Measurements from ENCODE around the gene STAT3.

Gene STAT3

GRCh38 chr17:42342242-42343008 lies 45.8 kb downstream of the STAT3 start:
- Histone ChIP-seq H3K4me1 (ENCODE audit: insufficient read depth, low read length) (peaks cover 14% of the 10 kb centered on the region), H3K27me3 (ENCODE audit: insufficient read depth, low read length) (no peaks in the 10 kb centered on the region), H3K36me3 (ENCODE audit: insufficient read depth, low read length) (peaks cover 86% of the 10 kb centered on the region), H3K9me3 (ENCODE audit: insufficient read depth, low read depth, low read length) (no peaks in the 10 kb centered on the region), H3K27ac (ENCODE audit: low read depth, low read length) (no peak overlapping the region), H3K4me3 (ENCODE audit: low read length) (no peak overlapping the region), H3K9ac (ENCODE audit: low read depth, low read length) (no peak overlapping the region)
- 93% methylated on average over 9 of the region's 9 CpGs for WGBS

GRCh38 chr17:42341568-42341967 lies 46.7 kb downstream of the STAT3 start:
- H3K9me3 ChIP-seq (ENCODE audit: insufficient read depth, low read depth, low read length) = no peaks in the 10 kb centered on the region
- WGBS = 97% methylated on average over 4 of the region's 4 CpGs
- H3K27ac ChIP-seq (ENCODE audit: low read depth, low read length) = no peak overlapping the region
- no peak overlapping the region for H3K9ac ChIP-seq (ENCODE audit: low read depth, low read length)
- peaks cover 12% of the 10 kb centered on the region for H3K4me1 ChIP-seq (ENCODE audit: insufficient read depth, low read length)
- no peaks in the 10 kb centered on the region for H3K27me3 ChIP-seq (ENCODE audit: insufficient read depth, low read length)
- H3K4me3 ChIP-seq (ENCODE audit: low read length) = no peak overlapping the region
- peaks cover 90% of the 10 kb centered on the region for H3K36me3 ChIP-seq (ENCODE audit: insufficient read depth, low read length)

- Histone ChIP-seq H3K4me3 (ENCODE audit: low read length) (no peak overlapping the region), H3K27me3 (ENCODE audit: insufficient read depth, low read length) (no peaks in the 10 kb centered on the region), H3K27ac (ENCODE audit: low read depth, low read length) (no peak overlapping the region), H3K36me3 (ENCODE audit: insufficient read depth, low read length) (peaks cover 90% of the 10 kb centered on the region), H3K4me1 (ENCODE audit: insufficient read depth, low read length) (peaks cover 4% of the 10 kb centered on the region; the same call in 1 of the 2 replicates), H3K9me3 (ENCODE audit: insufficient read depth, low read depth, low read length) (no peaks in the 10 kb centered on the region), H3K9ac (ENCODE audit: low read depth, low read length) (no peak overlapping the region)
Measured at GRCh38 chr17:42340691-42341127, 47.5 kb downstream of the STAT3 start.

DNA sequence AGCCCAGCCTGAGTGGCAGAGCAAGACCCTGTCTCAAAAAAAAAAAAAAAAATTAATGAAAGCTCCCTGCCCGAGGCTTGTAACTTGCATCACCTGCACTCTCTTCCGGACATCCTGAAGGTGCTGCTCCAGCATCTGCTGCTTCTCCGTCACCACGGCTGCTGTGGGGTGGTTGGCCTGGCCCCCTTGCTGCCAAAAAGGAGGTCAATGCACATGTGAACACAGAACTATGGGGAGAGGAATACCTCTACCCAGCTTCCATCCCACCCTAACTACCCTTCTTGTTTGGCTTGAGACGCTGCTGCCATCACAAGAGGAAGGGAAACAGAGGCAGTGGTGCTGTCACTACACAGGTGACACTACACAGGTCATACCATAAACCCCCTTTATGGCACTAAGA lies 49.0 kb downstream of the STAT3 start:
- Histone ChIP-seq H3K9ac (ENCODE audit: low read depth, low read length) (no peak overlapping the region), H3K4me3 (ENCODE audit: low read length) (no peak overlapping the region), H3K4me1 (ENCODE audit: insufficient read depth, low read length) (no peaks in the 10 kb centered on the region), H3K36me3 (ENCODE audit: insufficient read depth, low read length) (peaks cover 89% of the 10 kb centered on the region), H3K9me3 (ENCODE audit: insufficient read depth, low read depth, low read length) (no peaks in the 10 kb centered on the region), H3K27ac (ENCODE audit: low read depth, low read length) (no peak overlapping the region), H3K27me3 (ENCODE audit: insufficient read depth, low read length) (no peaks in the 10 kb centered on the region)
- 96% methylated on average over 5 of the region's 5 CpGs for WGBS

DNA sequence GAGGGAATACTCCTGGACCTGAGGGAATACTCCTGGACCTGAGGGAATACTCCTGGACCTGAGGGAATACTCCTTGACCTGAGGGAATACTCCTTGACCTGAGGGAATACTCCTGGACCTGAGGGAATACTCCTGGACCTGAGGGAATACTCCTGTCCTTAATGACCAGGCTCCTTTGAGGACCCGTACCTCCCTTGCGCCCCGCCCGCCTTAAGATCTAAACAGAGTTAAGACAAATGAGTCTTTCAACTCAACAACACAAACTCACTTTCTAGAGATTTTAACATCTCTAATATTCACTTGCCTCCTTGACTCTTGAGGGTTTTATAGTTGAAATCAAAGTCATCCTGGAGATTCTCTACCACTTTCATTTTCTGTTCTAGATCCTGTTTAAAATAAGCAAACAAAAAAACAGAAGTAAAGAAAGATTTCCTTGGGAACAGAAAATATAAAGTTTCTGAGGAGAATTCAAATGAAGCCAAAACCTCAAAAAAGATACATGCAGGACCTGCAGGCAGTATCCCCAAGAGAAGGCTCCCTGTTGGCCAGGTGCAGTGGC lies 49.7 kb downstream of the STAT3 start:
- WGBS = 96% methylated on average over 4 of the region's 4 CpGs
- H3K9ac ChIP-seq (ENCODE audit: low read depth, low read length) = no peak overlapping the region

DNA sequence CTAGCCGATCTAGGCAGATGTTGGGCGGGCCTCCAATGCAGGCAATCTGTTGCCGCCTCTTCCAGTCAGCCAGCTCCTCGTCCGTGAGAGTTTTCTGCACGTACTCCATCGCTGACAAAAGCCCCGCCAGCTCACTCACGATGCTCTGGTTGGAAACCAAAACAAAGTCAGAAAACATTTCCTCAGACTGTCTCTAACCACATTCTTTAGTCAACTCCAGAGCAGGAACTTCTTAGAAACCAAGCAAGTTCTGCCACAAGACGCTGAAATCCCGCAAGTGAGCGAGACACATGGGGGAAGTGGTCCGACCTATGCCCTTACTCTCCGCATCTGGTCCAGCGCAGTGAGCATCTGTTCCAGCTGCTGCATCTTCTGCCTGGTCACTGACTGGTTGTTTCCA lies 50.8 kb downstream of the STAT3 start:
- Histone ChIP-seq H3K27me3 (ENCODE audit: insufficient read depth, low read length) (no peaks in the 10 kb centered on the region), H3K4me1 (ENCODE audit: insufficient read depth, low read length) (no peaks in the 10 kb centered on the region), H3K4me3 (ENCODE audit: low read length) (no peak overlapping the region), H3K9me3 (ENCODE audit: insufficient read depth, low read depth, low read length) (no peaks in the 10 kb centered on the region), H3K9ac (ENCODE audit: low read depth, low read length) (no peak overlapping the region), H3K36me3 (ENCODE audit: insufficient read depth, low read length) (peaks cover 91% of the 10 kb centered on the region), H3K27ac (ENCODE audit: low read depth, low read length) (no peak overlapping the region)
- 95% methylated on average over 15 of the region's 15 CpGs for WGBS

More for the DNA sequence above, 49.7 kb downstream of the STAT3 start:
- peaks cover 90% of the 10 kb centered on the region for H3K36me3 ChIP-seq (ENCODE audit: insufficient read depth, low read length)
- H3K9me3 ChIP-seq (ENCODE audit: insufficient read depth, low read depth, low read length) = no peaks in the 10 kb centered on the region
- H3K27me3 ChIP-seq (ENCODE audit: insufficient read depth, low read length) = no peaks in the 10 kb centered on the region
- no peak overlapping the region for H3K4me3 ChIP-seq (ENCODE audit: low read length)
- H3K27ac ChIP-seq (ENCODE audit: low read depth, low read length) = no peak overlapping the region
- H3K4me1 ChIP-seq (ENCODE audit: insufficient read depth, low read length) = no peaks in the 10 kb centered on the region

DNA sequence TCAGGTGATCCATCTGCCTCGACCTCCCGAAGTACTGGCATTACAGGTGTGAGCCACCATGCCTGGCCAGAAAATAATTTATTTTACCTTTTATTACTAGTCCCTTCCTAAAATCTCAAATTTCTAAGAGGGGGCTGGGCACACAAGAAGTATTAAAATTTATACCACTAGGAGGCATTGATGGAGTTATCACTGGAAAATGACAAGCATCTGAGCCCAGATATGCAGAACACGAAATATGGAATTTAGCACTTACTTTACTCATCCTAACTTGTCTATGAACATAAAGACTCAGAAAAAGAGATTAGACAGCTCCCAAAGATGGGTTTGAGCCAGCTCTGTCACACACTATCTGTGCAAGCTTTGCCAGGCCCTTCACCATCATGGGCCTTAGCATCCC lies 53.6 kb downstream of the STAT3 start:
- H3K4me1 ChIP-seq (ENCODE audit: insufficient read depth, low read length) = peaks cover 5% of the 10 kb centered on the region
- peaks cover 80% of the 10 kb centered on the region for H3K36me3 ChIP-seq (ENCODE audit: insufficient read depth, low read length)
- no peaks in the 10 kb centered on the region for H3K27me3 ChIP-seq (ENCODE audit: insufficient read depth, low read length)
- H3K4me3 ChIP-seq (ENCODE audit: low read length) = no peak overlapping the region
- H3K9ac ChIP-seq (ENCODE audit: low read depth, low read length) = no peak overlapping the region
- H3K9me3 ChIP-seq (ENCODE audit: insufficient read depth, low read depth, low read length) = no peaks in the 10 kb centered on the region
- no peak overlapping the region for H3K27ac ChIP-seq (ENCODE audit: low read depth, low read length)
- WGBS = 94% methylated on average over 3 of the region's 3 CpGs

DNA sequence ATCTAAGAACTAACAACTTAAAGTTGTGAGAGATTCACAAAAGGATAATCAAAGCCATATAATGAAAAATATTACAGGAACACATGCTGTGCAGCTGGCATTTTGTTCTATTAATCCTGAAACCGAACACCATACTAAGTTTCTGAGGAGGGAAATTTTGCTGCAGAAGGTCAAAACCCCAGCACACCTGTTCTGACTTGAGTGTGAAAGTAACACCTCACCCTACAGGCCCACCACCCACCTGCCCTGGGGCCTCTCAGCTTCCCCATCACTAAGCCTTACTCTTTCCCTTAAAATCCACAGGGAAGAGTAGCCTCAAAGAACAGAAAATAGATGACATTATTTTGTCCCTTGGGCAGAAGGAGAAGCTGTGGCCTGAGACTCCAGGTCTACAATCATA lies 55.2 kb downstream of the STAT3 start:
- H3K4me1 ChIP-seq (ENCODE audit: insufficient read depth, low read length) = peaks cover 19% of the 10 kb centered on the region
- H3K4me3 ChIP-seq (ENCODE audit: low read length) = no peak overlapping the region
- WGBS = 92% methylated on average over 1 of the region's 1 CpG
- H3K27me3 ChIP-seq (ENCODE audit: insufficient read depth, low read length) = no peaks in the 10 kb centered on the region
- no peak overlapping the region for H3K27ac ChIP-seq (ENCODE audit: low read depth, low read length)
- H3K36me3 ChIP-seq (ENCODE audit: insufficient read depth, low read length) = peaks cover 68% of the 10 kb centered on the region
- H3K9ac ChIP-seq (ENCODE audit: low read depth, low read length) = no peak overlapping the region
- H3K9me3 ChIP-seq (ENCODE audit: insufficient read depth, low read depth, low read length) = no peaks in the 10 kb centered on the region

DNA sequence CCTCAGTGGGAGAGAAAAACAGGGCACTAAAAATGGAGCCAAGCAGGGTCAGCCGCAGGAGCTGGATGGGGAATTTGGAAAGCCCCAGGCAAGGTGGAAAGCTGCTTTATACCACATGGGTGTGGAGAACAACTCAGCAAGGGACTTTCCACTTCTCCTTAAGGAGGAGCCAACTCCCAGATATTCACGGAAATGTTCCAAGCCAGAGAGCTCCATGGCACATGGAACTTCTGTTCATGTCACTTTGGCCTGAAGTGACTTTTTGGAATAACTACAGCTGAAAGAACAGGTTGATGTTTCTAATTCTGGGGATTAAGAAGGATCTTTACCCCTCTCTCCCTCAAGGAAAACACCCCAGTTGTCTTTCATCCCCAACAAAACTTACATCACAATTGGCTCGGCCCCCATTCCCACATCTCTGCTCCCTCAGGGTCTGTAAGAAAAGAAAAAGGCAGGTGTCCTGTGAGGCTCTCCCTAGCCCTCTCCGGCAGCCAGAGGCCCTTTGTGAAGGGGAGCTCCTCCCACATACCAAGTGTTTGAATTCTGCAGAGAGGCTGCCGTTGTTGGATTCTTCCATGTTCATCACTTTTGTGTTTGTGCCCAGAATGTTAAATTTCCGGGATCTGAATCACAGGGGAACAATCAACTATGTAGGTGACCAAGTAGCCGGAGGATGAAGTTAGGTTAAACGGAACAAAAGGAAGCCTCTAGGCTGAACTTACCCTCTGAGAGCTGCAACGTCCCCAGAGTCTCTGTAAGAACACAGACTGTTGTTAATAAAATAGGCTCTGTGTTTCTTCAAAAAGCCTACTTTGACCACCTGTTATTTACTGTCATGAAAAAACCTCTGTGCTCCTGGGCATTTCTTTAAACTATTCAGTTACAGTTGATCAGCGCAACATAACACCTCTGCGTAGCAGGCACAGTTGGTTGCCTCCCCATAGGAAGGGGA lies 58.9 kb downstream of the STAT3 start:
- 22% methylated on average over 11 of the region's 11 CpGs for WGBS
- Histone ChIP-seq H3K36me3 (ENCODE audit: insufficient read depth, low read length) (peaks cover 62% of the 10 kb centered on the region), H3K9me3 (ENCODE audit: insufficient read depth, low read depth, low read length) (no peaks in the 10 kb centered on the region), H3K4me1 (ENCODE audit: insufficient read depth, low read length) (peaks cover 22% of the 10 kb centered on the region), H3K27ac (ENCODE audit: low read depth, low read length) (peak overlapping the region; percentile 99), H3K9ac (ENCODE audit: low read depth, low read length) (peak overlapping the region; percentile 73), H3K27me3 (ENCODE audit: insufficient read depth, low read length) (no peaks in the 10 kb centered on the region), H3K4me3 (ENCODE audit: low read length) (peak overlapping the region; percentile 28)

DNA sequence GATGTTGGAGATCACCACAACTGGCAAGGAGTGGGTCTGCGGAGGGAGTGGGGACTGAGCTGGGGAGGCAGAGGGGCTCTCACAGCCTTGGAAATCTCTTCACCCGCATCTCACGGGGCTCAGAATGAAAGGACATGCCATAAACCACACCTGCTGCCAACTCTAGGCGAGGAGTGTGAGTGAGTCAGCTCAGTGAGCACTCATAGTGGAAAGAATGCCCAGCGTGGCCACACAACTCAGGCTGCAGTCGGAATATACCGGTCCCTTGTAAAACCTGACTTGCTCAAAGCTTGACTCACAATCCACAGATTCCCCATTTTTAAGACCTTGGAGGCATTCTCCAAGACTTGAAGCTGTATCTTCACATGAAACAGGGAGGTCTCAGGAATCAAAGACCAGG lies 63.2 kb downstream of the STAT3 start:
- no peaks in the 10 kb centered on the region for H3K9me3 ChIP-seq (ENCODE audit: insufficient read depth, low read depth, low read length)
- H3K27me3 ChIP-seq (ENCODE audit: insufficient read depth, low read length) = no peaks in the 10 kb centered on the region
- 93% methylated on average over 7 of the region's 7 CpGs for WGBS
- no peak overlapping the region for H3K27ac ChIP-seq (ENCODE audit: low read depth, low read length)
- H3K9ac ChIP-seq (ENCODE audit: low read depth, low read length) = no peak overlapping the region
- peaks cover 26% of the 10 kb centered on the region for H3K4me1 ChIP-seq (ENCODE audit: insufficient read depth, low read length)
- H3K36me3 ChIP-seq (ENCODE audit: insufficient read depth, low read length) = peaks cover 62% of the 10 kb centered on the region
- H3K4me3 ChIP-seq (ENCODE audit: low read length) = no peak overlapping the region

DNA sequence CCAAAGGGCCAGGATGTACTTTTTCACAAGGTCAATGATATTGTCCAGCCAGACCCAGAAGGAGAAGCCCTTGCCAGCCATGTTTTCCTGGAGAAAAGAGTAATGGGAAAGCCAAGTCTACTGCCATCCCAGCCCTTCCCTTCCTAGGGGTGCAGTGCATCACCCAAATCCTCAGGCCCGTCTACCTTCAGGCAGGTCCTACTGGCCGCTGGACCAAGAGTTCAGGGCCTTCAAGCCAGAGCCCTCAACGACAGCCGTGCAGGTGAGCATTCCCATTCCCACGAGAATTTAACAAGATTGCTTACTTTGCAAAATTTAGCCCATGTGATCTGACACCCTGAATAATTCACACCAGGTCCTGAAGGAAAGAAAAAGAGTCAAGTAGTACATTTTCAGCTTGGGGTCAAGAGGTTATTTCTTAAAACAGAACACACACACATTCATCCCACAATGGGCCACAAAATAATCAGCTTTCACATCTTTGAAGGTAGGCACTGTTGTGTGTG lies 64.9 kb downstream of the STAT3 start:
- H3K9me3 ChIP-seq (ENCODE audit: insufficient read depth, low read depth, low read length) = no peaks in the 10 kb centered on the region

More for the DNA sequence above, 64.9 kb downstream of the STAT3 start:
- Histone ChIP-seq H3K27me3 (ENCODE audit: insufficient read depth, low read length) (no peaks in the 10 kb centered on the region), H3K27ac (ENCODE audit: low read depth, low read length) (peak overlapping the region; percentile 0; the same call in 1 of the 2 replicates), H3K4me3 (ENCODE audit: low read length) (no peak overlapping the region), H3K36me3 (ENCODE audit: insufficient read depth, low read length) (peaks cover 74% of the 10 kb centered on the region), H3K9ac (ENCODE audit: low read depth, low read length) (no peak overlapping the region), H3K4me1 (ENCODE audit: insufficient read depth, low read length) (peaks cover 16% of the 10 kb centered on the region)
- 91% methylated on average over 5 of the region's 5 CpGs for WGBS
